GM23338 (cell line): ENCODE measurements around the gene ADAMTSL4. TPM values are rescaled to one million over a fixed set of nuclear protein-coding genes. Genes with fewer than 3 reads are reported as not detected.

ENCODE experiments used
- ATAC-seq: fragments of 200-7000 bp; cut with Tn5 transposase; 3 replicates; pipeline ENCODE4 v1.9.1; 2020
- DNase-seq: peaks from one replicate; pipeline ENCODE4 v3.0.0-alpha.2; 2015; ENCODE audit warnings: low spot score
- H2AFZ ChIP-seq: fragments of 200-600 bp; sonication (generic); 2 replicates; pipeline ENCODE4 v1.8.0; 2016; ENCODE audit warnings: antibody characterized with exemption, mild to moderate bottlenecking, moderate library complexity
- H3F3A ChIP-seq: fragments of 200-600 bp; sonication (generic); replicated peaks from 2 replicates; pipeline ENCODE4 v1.8.0; 2017; ENCODE audit warnings: antibody characterized with exemption, mixed run types, low read depth
- H3K27ac ChIP-seq: fragments of 200-600 bp; sonication (generic); 2 replicates; pipeline ENCODE4 v1.6.1; 2016; ENCODE audit warnings: low read depth
- H3K27me3 ChIP-seq: fragments of 200-600 bp; sonication (generic); 2 replicates; pipeline ENCODE4 v1.8.0; 2016; ENCODE audit warnings: mild to moderate bottlenecking, mixed run types, moderate library complexity; ENCODE audit not compliant: insufficient read depth
- H3K36me3 ChIP-seq: fragments of 200-600 bp; sonication (generic); 2 replicates; pipeline ENCODE4 v1.8.0; 2016; ENCODE audit warnings: mild to moderate bottlenecking; ENCODE audit not compliant: insufficient read depth
- H3K4me1 ChIP-seq: fragments of 200-600 bp; sonication (generic); 2 replicates; pipeline ENCODE4 v1.8.0; 2016; ENCODE audit warnings: mild to moderate bottlenecking, moderate library complexity; ENCODE audit not compliant: insufficient read depth
- H3K4me2 ChIP-seq: fragments of 200-600 bp; sonication (generic); 2 replicates; pipeline ENCODE4 v1.7.1; 2017; ENCODE audit warnings: mixed run types
- H3K4me3 ChIP-seq: fragments of 200-600 bp; sonication (generic); 2 replicates; pipeline ENCODE4 v1.6.1; 2016; ENCODE audit warnings: mixed run types
- H3K79me2 ChIP-seq: fragments of 200-600 bp; sonication (generic); replicated peaks from 2 replicates; pipeline ENCODE4 v1.8.0; 2017; ENCODE audit warnings: mild to moderate bottlenecking; ENCODE audit not compliant: insufficient read depth
- H3K9me2 ChIP-seq: fragments of 200-600 bp; sonication (generic); 2 replicates; pipeline ENCODE4 v1.8.0; 2017; ENCODE audit not compliant: insufficient read depth
- H4K20me1 ChIP-seq: fragments of 200-600 bp; sonication (generic); replicated peaks from 2 replicates; pipeline ENCODE4 v1.8.0; 2017; ENCODE audit warnings: mild to moderate bottlenecking; ENCODE audit not compliant: insufficient read depth
- H3K27ac Mint-ChIP-seq: 2 replicates; pipeline ENCODE4 v1.8.0; 2020; ENCODE audit warnings: inconsistent platforms, mild to moderate bottlenecking, moderate library complexity, mixed read lengths
- H3K27me3 Mint-ChIP-seq: 3 replicates; pipeline ENCODE4 v1.8.0; 2022; ENCODE audit warnings: low read depth, mild to moderate bottlenecking, moderate library complexity, mixed read lengths, inconsistent platforms; ENCODE audit not compliant: insufficient read depth, poor library complexity
- H3K36me3 Mint-ChIP-seq: 3 replicates; pipeline ENCODE4 v1.8.0; 2021; ENCODE audit warnings: low read depth, mild to moderate bottlenecking, inconsistent platforms, moderate library complexity, mixed read lengths
- H3K4me1 Mint-ChIP-seq: 3 replicates; pipeline ENCODE4 v1.8.0; 2020; ENCODE audit warnings: mild to moderate bottlenecking, inconsistent platforms, mixed read lengths
- H3K4me3 Mint-ChIP-seq: 3 replicates; pipeline ENCODE4 v1.8.0; 2021; ENCODE audit warnings: moderate library complexity, mild to moderate bottlenecking, inconsistent platforms, mixed read lengths
- H3K9me3 Mint-ChIP-seq: 3 replicates; pipeline ENCODE4 v1.8.0; 2020; ENCODE audit warnings: moderate library complexity, mild to moderate bottlenecking, inconsistent platforms, mixed read lengths
- EZH2 ChIP-seq: fragments of 200-600 bp; sonication (generic); IDR thresholded peaks from one replicate; pipeline ENCODE4 v1.8.0; 2017; ENCODE audit warnings: antibody characterized with exemption, mild to moderate bottlenecking, low read depth; ENCODE audit not compliant: unreplicated experiment
- EZH2phosphoT487 ChIP-seq: fragments of 200-600 bp; sonication (generic); IDR thresholded peaks from one replicate; pipeline ENCODE4 v1.8.1; 2018; ENCODE audit warnings: antibody characterized with exemption; ENCODE audit not compliant: unreplicated experiment
- POLR2AphosphoS5 ChIP-seq: IDR thresholded peaks from 2 replicates; pipeline ENCODE4 v1.6.1; 2016; ENCODE audit warnings: antibody characterized with exemption, low read depth
- STAT1 ChIP-seq: IDR thresholded peaks from one replicate; pipeline ENCODE4 v1.6.1; 2016; ENCODE audit warnings: antibody characterized with exemption; ENCODE audit not compliant: unreplicated experiment
- polyA plus RNA-seq: library from polyadenylated mRNA; unstranded; fragments of >200 nt; fragmentation: Nextera tagmentation; extraction: Ambion mirVana; gene quantifications from 2 replicates; pipeline ENCODE4 v1.2.1, GENCODE V29; 2016
- total RNA-seq: library from RNA; depleted of rRNA; stranded (reverse); fragments of >200 nt; shearing (Covaris generic); gene quantifications from 2 replicates; pipeline ENCODE4 v1.2.3, GENCODE V29; 2014
- TF ChIP-seq, protein P1 (sequence below), 2 experiments: fragments of 200-600 bp in 1 of 2; sonication (generic) in 1 of 2; conservative IDR thresholded peaks; 2 replicates each; pipeline versions ENCODE4 v1.5.1 to v1.6.1; 2016 to 2017; ENCODE audit warnings: antibody characterized with exemption in 2 of 2, low read depth in 2 of 2, mild to moderate bottlenecking in 2 of 2, moderate library complexity in 1 of 2
- TF ChIP-seq, protein P2 (sequence below): IDR thresholded peaks from 2 replicates; pipeline ENCODE4 v1.6.1; 2016; ENCODE audit warnings: antibody characterized with exemption
- TF ChIP-seq, protein P3 (sequence below): fragments of 250-450 bp; sonication (Bioruptor Pico); IDR thresholded peaks from 2 replicates; pipeline ENCODE4 v1.5.0; 2020; ENCODE audit warnings: mild to moderate bottlenecking, moderate library complexity

The ADAMTSL4 gene
- total and polyA plus RNA-seq, 2 experiments from 2014 or later: 5.3 to 5.8 TPM

DNA sequence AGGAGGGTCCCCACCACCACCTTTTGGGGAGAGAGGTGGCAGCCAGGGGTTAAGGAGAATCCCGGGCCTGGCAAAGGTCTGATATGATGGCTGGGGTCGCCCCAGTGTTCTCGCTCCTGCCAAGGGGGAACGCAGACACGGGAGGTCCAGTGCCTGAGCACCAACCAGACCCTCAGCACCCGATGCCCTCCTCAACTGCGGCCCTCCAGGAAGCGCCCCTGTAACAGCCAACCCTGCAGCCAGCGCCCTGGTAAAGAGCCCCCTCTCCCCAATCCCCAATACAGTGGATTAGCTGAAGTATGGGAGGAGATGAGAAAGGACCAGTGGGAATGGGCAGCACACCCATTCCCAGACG lies 10.4 kb downstream of the ADAMTSL4 start:
- Histone ChIP-seq H3K9me2 (no peaks in the 10 kb centered on the region), H3F3A (peaks cover 4% of the 10 kb centered on the region), H3K36me3 (no peaks in the 10 kb centered on the region), H3K27ac (no peak overlapping the region), H3K4me3 (no peak overlapping the region), H3K79me2 (peaks cover 11% of the 10 kb centered on the region), H4K20me1 (no peaks in the 10 kb centered on the region), H2AFZ (no peak overlapping the region), H3K27me3 (no peaks in the 10 kb centered on the region), H3K4me2 (no peak overlapping the region), H3K4me1 (peaks cover 30% of the 10 kb centered on the region)
- no peak overlapping the region for H3K4me3 Mint-ChIP-seq
- peaks cover 42% of the 10 kb centered on the region for H3K4me1 Mint-ChIP-seq
- DNase-seq (no peak), ATAC-seq (no peak)
- TF ChIP-seq EZH2phosphoT487: no peak
- TF ChIP-seq STAT1: no peak
- TF ChIP-seq POLR2AphosphoS5: no peak
- no peak overlapping the region for H3K27ac Mint-ChIP-seq
- H3K9me3 Mint-ChIP-seq: no peaks in the 10 kb centered on the region
- H3K36me3 Mint-ChIP-seq: no peaks in the 10 kb centered on the region
- H3K27me3 Mint-ChIP-seq: peaks cover 21% of the 10 kb centered on the region

GRCh38 chr1:150560011-150560438 lies 10.8 kb downstream of the ADAMTSL4 start:
- DNase-seq (peak; percentile 92), ATAC-seq (peak; percentile 18)
- Histone ChIP-seq H3K27me3 (no peaks in the 10 kb centered on the region), H3K4me3 (peak overlapping the region; percentile 79; the same call in 1 of the 2 replicates), H3K9me2 (no peaks in the 10 kb centered on the region), H3K36me3 (no peaks in the 10 kb centered on the region), H4K20me1 (no peaks in the 10 kb centered on the region), H2AFZ (no peak overlapping the region), H3K4me2 (peak overlapping the region; percentile 97), H3F3A (peaks cover 4% of the 10 kb centered on the region), H3K27ac (peak overlapping the region; percentile 100), H3K4me1 (peaks cover 30% of the 10 kb centered on the region), H3K79me2 (peaks cover 15% of the 10 kb centered on the region)
- Mint-ChIP-seq H3K4me3 (peak overlapping the region; percentile 24; the same call in 1 of the 3 replicates), H3K36me3 (no peaks in the 10 kb centered on the region), H3K9me3 (no peaks in the 10 kb centered on the region), H3K27me3 (peaks cover 21% of the 10 kb centered on the region), H3K27ac (no peak overlapping the region), H3K4me1 (peaks cover 46% of the 10 kb centered on the region)
- TF ChIP-seq, protein P1, sequence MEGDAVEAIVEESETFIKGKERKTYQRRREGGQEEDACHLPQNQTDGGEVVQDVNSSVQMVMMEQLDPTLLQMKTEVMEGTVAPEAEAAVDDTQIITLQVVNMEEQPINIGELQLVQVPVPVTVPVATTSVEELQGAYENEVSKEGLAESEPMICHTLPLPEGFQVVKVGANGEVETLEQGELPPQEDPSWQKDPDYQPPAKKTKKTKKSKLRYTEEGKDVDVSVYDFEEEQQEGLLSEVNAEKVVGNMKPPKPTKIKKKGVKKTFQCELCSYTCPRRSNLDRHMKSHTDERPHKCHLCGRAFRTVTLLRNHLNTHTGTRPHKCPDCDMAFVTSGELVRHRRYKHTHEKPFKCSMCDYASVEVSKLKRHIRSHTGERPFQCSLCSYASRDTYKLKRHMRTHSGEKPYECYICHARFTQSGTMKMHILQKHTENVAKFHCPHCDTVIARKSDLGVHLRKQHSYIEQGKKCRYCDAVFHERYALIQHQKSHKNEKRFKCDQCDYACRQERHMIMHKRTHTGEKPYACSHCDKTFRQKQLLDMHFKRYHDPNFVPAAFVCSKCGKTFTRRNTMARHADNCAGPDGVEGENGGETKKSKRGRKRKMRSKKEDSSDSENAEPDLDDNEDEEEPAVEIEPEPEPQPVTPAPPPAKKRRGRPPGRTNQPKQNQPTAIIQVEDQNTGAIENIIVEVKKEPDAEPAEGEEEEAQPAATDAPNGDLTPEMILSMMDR (conservative IDR thresholded peaks at IDR 0.05; ENCODE audit: low read depth in 2 of 2): peak; percentile 90 to 95
- TF ChIP-seq, protein P2, sequence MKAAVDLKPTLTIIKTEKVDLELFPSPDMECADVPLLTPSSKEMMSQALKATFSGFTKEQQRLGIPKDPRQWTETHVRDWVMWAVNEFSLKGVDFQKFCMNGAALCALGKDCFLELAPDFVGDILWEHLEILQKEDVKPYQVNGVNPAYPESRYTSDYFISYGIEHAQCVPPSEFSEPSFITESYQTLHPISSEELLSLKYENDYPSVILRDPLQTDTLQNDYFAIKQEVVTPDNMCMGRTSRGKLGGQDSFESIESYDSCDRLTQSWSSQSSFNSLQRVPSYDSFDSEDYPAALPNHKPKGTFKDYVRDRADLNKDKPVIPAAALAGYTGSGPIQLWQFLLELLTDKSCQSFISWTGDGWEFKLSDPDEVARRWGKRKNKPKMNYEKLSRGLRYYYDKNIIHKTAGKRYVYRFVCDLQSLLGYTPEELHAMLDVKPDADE: no peak
- TF ChIP-seq, protein P3, sequence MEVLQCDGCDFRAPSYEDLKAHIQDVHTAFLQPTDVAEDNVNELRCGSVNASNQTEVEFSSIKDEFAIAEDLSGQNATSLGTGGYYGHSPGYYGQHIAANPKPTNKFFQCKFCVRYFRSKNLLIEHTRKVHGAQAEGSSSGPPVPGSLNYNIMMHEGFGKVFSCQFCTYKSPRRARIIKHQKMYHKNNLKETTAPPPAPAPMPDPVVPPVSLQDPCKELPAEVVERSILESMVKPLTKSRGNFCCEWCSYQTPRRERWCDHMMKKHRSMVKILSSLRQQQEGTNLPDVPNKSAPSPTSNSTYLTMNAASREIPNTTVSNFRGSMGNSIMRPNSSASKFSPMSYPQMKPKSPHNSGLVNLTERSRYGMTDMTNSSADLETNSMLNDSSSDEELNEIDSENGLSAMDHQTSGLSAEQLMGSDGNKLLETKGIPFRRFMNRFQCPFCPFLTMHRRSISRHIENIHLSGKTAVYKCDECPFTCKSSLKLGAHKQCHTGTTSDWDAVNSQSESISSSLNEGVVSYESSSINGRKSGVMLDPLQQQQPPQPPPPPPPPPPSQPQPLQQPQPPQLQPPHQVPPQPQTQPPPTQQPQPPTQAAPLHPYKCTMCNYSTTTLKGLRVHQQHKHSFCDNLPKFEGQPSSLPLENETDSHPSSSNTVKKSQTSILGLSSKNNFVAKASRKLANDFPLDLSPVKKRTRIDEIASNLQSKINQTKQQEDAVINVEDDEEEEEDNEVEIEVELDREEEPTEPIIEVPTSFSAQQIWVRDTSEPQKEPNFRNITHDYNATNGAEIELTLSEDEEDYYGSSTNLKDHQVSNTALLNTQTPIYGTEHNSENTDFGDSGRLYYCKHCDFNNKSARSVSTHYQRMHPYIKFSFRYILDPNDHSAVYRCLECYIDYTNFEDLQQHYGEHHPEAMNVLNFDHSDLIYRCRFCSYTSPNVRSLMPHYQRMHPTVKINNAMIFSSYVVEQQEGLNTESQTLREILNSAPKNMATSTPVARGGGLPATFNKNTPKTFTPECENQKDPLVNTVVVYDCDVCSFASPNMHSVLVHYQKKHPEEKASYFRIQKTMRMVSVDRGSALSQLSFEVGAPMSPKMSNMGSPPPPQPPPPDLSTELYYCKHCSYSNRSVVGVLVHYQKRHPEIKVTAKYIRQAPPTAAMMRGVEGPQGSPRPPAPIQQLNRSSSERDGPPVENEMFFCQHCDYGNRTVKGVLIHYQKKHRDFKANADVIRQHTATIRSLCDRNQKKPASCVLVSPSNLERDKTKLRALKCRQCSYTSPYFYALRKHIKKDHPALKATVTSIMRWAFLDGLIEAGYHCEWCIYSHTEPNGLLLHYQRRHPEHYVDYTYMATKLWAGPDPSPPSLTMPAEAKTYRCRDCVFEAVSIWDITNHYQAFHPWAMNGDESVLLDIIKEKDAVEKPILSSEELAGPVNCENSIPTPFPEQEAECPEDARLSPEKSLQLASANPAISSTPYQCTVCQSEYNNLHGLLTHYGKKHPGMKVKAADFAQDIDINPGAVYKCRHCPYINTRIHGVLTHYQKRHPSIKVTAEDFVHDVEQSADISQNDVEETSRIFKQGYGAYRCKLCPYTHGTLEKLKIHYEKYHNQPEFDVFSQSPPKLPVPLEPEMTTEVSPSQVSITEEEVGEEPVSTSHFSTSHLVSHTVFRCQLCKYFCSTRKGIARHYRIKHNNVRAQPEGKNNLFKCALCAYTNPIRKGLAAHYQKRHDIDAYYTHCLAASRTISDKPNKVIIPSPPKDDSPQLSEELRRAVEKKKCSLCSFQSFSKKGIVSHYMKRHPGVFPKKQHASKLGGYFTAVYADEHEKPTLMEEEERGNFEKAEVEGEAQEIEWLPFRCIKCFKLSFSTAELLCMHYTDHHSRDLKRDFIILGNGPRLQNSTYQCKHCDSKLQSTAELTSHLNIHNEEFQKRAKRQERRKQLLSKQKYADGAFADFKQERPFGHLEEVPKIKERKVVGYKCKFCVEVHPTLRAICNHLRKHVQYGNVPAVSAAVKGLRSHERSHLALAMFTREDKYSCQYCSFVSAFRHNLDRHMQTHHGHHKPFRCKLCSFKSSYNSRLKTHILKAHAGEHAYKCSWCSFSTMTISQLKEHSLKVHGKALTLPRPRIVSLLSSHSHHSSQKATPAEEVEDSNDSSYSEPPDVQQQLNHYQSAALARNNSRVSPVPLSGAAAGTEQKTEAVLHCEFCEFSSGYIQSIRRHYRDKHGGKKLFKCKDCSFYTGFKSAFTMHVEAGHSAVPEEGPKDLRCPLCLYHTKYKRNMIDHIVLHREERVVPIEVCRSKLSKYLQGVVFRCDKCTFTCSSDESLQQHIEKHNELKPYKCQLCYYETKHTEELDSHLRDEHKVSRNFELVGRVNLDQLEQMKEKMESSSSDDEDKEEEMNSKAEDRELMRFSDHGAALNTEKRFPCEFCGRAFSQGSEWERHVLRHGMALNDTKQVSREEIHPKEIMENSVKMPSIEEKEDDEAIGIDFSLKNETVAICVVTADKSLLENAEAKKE: no peak
- no peak for TF ChIP-seq EZH2
